Muscle layer of colon (tissue), 2 donors: ENCODE data around the gene FOXN3.

Experiments
- H3K27ac ChIP-seq: one replicate; pipeline ENCODE4 v1.7.0; 2013; ENCODE audit warnings: low read depth, mild to moderate bottlenecking, low read length, moderate library complexity
- H3K27me3 ChIP-seq, 2 donors: one replicate each; pipeline ENCODE4 v1.7.0; 2013; ENCODE audit warnings: low read length in 2 of 2, mild to moderate bottlenecking in 2 of 2; ENCODE audit not compliant: insufficient read depth in 2 of 2, control insufficient read depth in 1 of 2
- H3K36me3 ChIP-seq: one replicate; pipeline ENCODE4 v1.7.0; 2013; ENCODE audit warnings: mild to moderate bottlenecking, low read length; ENCODE audit not compliant: insufficient read depth
- H3K4me1 ChIP-seq: one replicate; pipeline ENCODE4 v1.7.0; 2013; ENCODE audit warnings: mild to moderate bottlenecking, low read length; ENCODE audit not compliant: insufficient read depth
- H3K4me3 ChIP-seq, 2 donors: one replicate each; pipeline ENCODE4 v1.7.0; 2013; ENCODE audit warnings: low read length in 2 of 2, low read depth in 1 of 2, mild to moderate bottlenecking in 1 of 2, moderate library complexity in 1 of 2
- H3K9ac ChIP-seq: one replicate; pipeline ENCODE4 v1.7.0; 2013; ENCODE audit warnings: low read length
- H3K9me3 ChIP-seq: one replicate; pipeline ENCODE4 v1.7.0; 2013; ENCODE audit warnings: mild to moderate bottlenecking, low read length
- donor health status: abdominal sarcoma.
- donor health status: Adenocarcinoma of cecum.

FOXN3 gene

DNA sequence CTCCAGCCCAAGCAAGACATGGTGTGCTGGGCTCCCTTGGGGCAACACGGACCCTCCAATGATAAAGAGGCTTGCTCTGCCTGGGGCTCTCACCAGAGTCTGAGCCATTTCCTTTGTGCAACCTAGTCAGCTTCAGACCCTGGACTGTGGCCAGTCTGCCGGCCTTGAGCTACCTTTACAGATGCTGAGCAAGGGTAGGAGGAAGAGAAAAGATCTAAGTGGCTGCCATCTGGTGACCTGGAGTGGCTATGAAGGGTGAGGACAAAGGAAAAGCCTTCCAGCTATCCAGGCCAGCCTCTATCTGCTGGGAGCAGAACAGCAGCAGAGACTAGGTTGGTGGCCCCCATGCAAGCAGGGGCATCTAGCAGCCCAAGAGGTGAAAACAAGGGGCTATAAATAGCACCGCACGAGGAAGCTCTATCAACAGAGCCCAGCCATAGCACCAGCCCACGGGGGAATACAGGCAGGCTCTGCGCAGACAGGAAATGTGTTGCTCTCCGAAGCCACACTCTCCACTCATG lies 230.1 kb downstream of the FOXN3 start:
- no peak overlapping the region for H3K27ac ChIP-seq
- no peaks in the 10 kb centered on the region for H3K9me3 ChIP-seq
- H3K9ac ChIP-seq = no peak overlapping the region
- H3K4me1 ChIP-seq = peaks cover 28% of the 10 kb centered on the region
- H3K27me3 ChIP-seq = no peaks in the 10 kb centered on the region
- H3K36me3 ChIP-seq = no peaks in the 10 kb centered on the region
- H3K4me3 ChIP-seq = no peak overlapping the region

GRCh38 chr14:89185919-89186855 lies 230.8 kb downstream of the FOXN3 start:
- Histone ChIP-seq H3K4me3 (no peak overlapping the region), H3K27ac (no peak overlapping the region), H3K36me3 (no peaks in the 10 kb centered on the region), H3K9ac (no peak overlapping the region), H3K9me3 (no peaks in the 10 kb centered on the region), H3K27me3 (no peaks in the 10 kb centered on the region), H3K4me1 (peaks cover 28% of the 10 kb centered on the region)

- H3K4me1 ChIP-seq = peaks cover 35% of the 10 kb centered on the region
- H3K36me3 ChIP-seq = no peaks in the 10 kb centered on the region
- H3K4me3 ChIP-seq = no peak overlapping the region
- H3K9ac ChIP-seq = no peak overlapping the region
- H3K27me3 ChIP-seq = no peaks in the 10 kb centered on the region
- H3K9me3 ChIP-seq = no peaks in the 10 kb centered on the region
- no peak overlapping the region for H3K27ac ChIP-seq
These were observed 232.1 kb downstream of the FOXN3 start for GRCh38 chr14:89184952-89185351.

DNA sequence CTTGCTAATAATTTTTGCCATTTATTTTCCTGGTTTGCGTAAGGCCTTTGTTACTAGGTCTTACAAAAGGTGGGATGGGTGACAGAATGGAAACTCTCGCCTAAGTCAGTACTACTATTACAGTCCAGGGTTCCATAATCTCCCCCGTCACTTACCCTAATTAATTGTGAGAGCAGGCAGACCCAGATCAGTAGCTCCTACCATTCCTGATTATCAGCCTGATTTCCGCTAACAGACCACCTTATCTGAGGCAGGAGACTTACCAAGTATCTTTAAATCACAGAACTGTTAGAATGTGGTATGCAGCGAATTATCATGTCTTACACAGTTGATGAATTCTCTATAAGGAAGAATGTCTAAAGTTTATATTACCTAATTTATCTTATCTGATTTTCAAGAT lies 234.7 kb downstream of the FOXN3 start:
- H3K9ac ChIP-seq = no peak overlapping the region
- no peaks in the 10 kb centered on the region for H3K36me3 ChIP-seq
- H3K9me3 ChIP-seq = no peaks in the 10 kb centered on the region
- H3K27ac ChIP-seq = no peak overlapping the region
- peaks cover 40% of the 10 kb centered on the region for H3K4me1 ChIP-seq
- no peaks in the 10 kb centered on the region for H3K27me3 ChIP-seq
- H3K4me3 ChIP-seq = no peak overlapping the region

DNA sequence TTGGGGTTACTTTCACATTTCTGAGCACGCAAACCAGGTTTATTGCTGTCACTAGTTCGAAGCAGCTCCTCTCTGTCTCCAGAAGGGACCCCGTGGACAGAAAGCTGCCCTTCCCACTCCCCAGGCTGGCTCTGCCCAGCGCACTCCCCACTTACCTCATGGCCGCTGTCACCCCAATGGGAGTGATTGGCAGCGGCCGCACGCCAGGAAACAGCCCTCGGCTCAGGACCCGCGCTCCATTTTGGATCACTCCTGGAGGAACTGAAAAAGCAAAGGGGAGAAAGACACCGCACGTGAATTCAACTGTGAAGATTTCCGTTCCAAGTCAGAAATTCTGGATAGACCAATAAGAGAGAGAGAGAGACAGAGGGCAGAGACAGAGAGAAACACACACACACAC lies 236.5 kb downstream of the FOXN3 start:
- Histone ChIP-seq H3K27me3 (no peaks in the 10 kb centered on the region), H3K9ac (no peak overlapping the region), H3K4me3 (no peak overlapping the region), H3K4me1 (peaks cover 23% of the 10 kb centered on the region), H3K9me3 (no peaks in the 10 kb centered on the region), H3K27ac (no peak overlapping the region), H3K36me3 (peaks cover under 1% of the 10 kb centered on the region)

- H3K27ac ChIP-seq = no peak overlapping the region
- H3K9me3 ChIP-seq = no peaks in the 10 kb centered on the region
- peaks cover 23% of the 10 kb centered on the region for H3K4me1 ChIP-seq
- no peaks in the 10 kb centered on the region for H3K27me3 ChIP-seq
- peaks cover 6% of the 10 kb centered on the region for H3K36me3 ChIP-seq
- no peak overlapping the region for H3K9ac ChIP-seq
- H3K4me3 ChIP-seq = no peak overlapping the region
These were observed 237.1 kb downstream of the FOXN3 start for GRCh38 chr14:89179891-89180404.

- Histone ChIP-seq H3K4me1 (peaks cover 23% of the 10 kb centered on the region), H3K9me3 (no peaks in the 10 kb centered on the region), H3K36me3 (peaks cover 6% of the 10 kb centered on the region), H3K4me3 (no peak overlapping the region), H3K9ac (no peak overlapping the region), H3K27me3 (no peaks in the 10 kb centered on the region), H3K27ac (no peak overlapping the region)
These were observed 238.1 kb downstream of the FOXN3 start for GRCh38 chr14:89178800-89179535.

DNA sequence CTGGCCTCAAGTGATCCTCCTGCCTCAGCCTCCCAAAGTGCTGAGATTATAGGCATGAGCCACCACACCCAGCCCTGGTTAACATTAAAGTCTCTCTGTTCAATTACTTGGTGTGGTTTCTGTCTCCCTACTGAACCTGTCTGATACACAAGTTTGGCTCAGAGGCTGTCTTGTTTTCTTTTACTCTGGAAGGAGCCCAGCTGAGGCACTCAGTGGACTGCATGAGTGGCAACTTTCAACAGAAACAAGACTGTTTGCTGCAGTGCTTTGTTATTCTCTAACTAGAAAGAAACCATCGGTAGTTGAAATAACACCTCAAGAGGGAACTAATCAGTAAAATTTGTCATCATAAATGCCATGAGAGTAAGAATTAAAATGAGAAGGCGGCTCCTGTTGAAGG lies 238.7 kb downstream of the FOXN3 start:
- Histone ChIP-seq H3K4me1 (peaks cover 23% of the 10 kb centered on the region), H3K27ac (no peak overlapping the region), H3K9ac (no peak overlapping the region), H3K36me3 (peaks cover 6% of the 10 kb centered on the region), H3K9me3 (no peaks in the 10 kb centered on the region), H3K27me3 (no peaks in the 10 kb centered on the region), H3K4me3 (no peak overlapping the region)

GRCh38 chr14:89175881-89176799 lies 240.9 kb downstream of the FOXN3 start:
- H3K36me3 ChIP-seq = peaks cover 6% of the 10 kb centered on the region
- no peaks in the 10 kb centered on the region for H3K9me3 ChIP-seq
- H3K9ac ChIP-seq = no peak overlapping the region
- H3K27me3 ChIP-seq = no peaks in the 10 kb centered on the region
- H3K4me1 ChIP-seq = peaks cover 23% of the 10 kb centered on the region
- no peak overlapping the region for H3K27ac ChIP-seq
- no peak overlapping the region for H3K4me3 ChIP-seq

GRCh38 chr14:89171628-89172027 lies 245.4 kb downstream of the FOXN3 start:
- H3K27ac ChIP-seq = no peak overlapping the region
- no peaks in the 10 kb centered on the region for H3K9me3 ChIP-seq
- no peak overlapping the region for H3K9ac ChIP-seq

More at GRCh38 chr14:89171628-89172027, 245.4 kb downstream of the FOXN3 start:
- no peaks in the 10 kb centered on the region for H3K4me1 ChIP-seq
- H3K4me3 ChIP-seq = no peak overlapping the region
- H3K36me3 ChIP-seq = peaks cover 6% of the 10 kb centered on the region
- H3K27me3 ChIP-seq = no peaks in the 10 kb centered on the region
